HUES48 (cell line): ENCODE results near the gene CYTL1.

Source experiments
- H3K27ac ChIP-seq: one replicate; pipeline ENCODE4 v1.7.0; 2013; ENCODE audit warnings: low read depth, low read length, inconsistent platforms
- H3K27me3 ChIP-seq: 2 replicates; pipeline ENCODE4 v1.6.1; 2013; ENCODE audit warnings: mild to moderate bottlenecking, low read length; ENCODE audit not compliant: control insufficient read depth, insufficient read depth
- H3K36me3 ChIP-seq: 2 replicates; pipeline ENCODE4 v1.6.1; 2013; ENCODE audit warnings: low read length; ENCODE audit not compliant: control insufficient read depth, insufficient read depth
- H3K4me1 ChIP-seq: 2 replicates; pipeline ENCODE4 v1.6.1; 2013; ENCODE audit warnings: mild to moderate bottlenecking, low read length; ENCODE audit not compliant: control insufficient read depth, insufficient read depth
- H3K4me3 ChIP-seq: 2 replicates; pipeline ENCODE4 v1.5.1; 2013; ENCODE audit warnings: mild to moderate bottlenecking, low read depth, low read length
- H3K9ac ChIP-seq: 2 replicates; pipeline ENCODE4 v1.6.1; 2013; ENCODE audit warnings: mild to moderate bottlenecking, low read depth, low read length, moderate library complexity
- H3K9me3 ChIP-seq: 2 replicates; pipeline ENCODE4 v1.6.1; 2013; ENCODE audit warnings: low read length; ENCODE audit not compliant: control insufficient read depth, insufficient read depth

The CYTL1 gene

DNA sequence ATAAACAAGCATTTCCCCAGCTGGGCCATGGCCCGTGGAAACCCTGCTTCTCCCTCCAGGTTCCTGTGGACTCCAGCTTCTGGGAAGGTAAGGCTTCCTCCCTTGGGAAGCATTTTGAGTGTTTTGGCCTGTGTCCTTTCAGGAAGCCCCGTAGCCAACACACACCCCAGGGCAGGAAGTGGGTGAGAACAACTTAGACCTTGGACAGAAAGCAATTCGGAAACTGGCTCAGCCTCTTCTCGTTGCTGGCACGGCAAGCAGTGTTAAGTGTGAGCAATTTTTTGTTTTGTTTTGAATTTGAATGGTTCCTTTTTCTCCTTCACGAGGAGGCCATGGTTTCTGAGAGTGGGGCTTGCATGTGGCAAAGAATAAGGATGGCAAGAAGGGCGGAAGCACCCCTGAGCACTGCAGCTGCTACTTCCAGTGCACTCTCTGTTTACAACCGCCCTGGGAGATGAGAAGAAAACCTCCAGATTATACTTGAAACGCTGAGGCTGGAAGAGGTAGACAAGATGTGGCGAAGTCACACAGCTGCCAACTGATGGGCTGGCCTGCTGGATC, 14.1 kb upstream of the CYTL1 start:
- Histone ChIP-seq H3K9ac (no peak overlapping the region), H3K27ac (no peak overlapping the region), H3K9me3 (no peaks in the 10 kb centered on the region), H3K36me3 (no peaks in the 10 kb centered on the region), H3K27me3 (0 out of 2 replicates have a peak, but pooled peaks cover 3% of the 10 kb centered on the region), H3K4me1 (peaks cover 2% of the 10 kb centered on the region; the same call in 1 of the 2 replicates), H3K4me3 (no peak overlapping the region)

DNA sequence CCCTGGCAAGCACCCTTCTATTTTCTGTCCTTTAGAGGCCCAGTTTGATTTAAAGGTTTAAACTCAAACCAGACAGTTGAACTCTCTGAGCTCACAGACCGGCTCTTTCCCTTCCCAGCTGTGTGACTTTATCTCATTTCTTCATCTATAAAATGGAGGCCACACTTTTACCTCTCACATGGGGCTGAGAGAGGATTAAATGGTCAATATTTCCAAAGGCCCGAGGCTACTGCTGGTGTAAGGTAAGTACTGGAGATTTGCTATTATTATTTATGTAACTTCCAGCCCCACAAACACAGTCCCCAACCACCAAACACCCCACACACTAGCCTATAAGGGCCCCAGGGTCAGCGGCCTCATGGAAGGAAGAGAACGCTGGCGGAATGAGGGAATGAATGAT, 13.6 kb upstream of the CYTL1 start:
- peaks cover 2% of the 10 kb centered on the region; the same call in 1 of the 2 replicates for H3K4me1 ChIP-seq
- no peak overlapping the region for H3K27ac ChIP-seq
- 0 out of 2 replicates have a peak, but pooled peaks cover 3% of the 10 kb centered on the region for H3K27me3 ChIP-seq
- no peak overlapping the region for H3K4me3 ChIP-seq
- no peaks in the 10 kb centered on the region for H3K36me3 ChIP-seq
- no peaks in the 10 kb centered on the region for H3K9me3 ChIP-seq
- H3K9ac ChIP-seq = no peak overlapping the region

- H3K36me3 ChIP-seq = no peaks in the 10 kb centered on the region
- no peak overlapping the region for H3K27ac ChIP-seq
- H3K9ac ChIP-seq = no peak overlapping the region
- no peaks in the 10 kb centered on the region for H3K4me1 ChIP-seq
- H3K4me3 ChIP-seq = no peak overlapping the region
- peaks cover 8% of the 10 kb centered on the region; the same call in 1 of the 2 replicates for H3K27me3 ChIP-seq
- H3K9me3 ChIP-seq = no peaks in the 10 kb centered on the region
These were observed 11.7 kb upstream of the CYTL1 start for GRCh38 chr4:5030927-5031326.

- Histone ChIP-seq H3K9ac (no peak overlapping the region), H3K9me3 (no peaks in the 10 kb centered on the region), H3K27ac (no peak overlapping the region), H3K36me3 (no peaks in the 10 kb centered on the region), H3K27me3 (peaks cover 8% of the 10 kb centered on the region; the same call in 1 of the 2 replicates), H3K4me3 (no peak overlapping the region), H3K4me1 (no peaks in the 10 kb centered on the region)
These were observed 11.0 kb upstream of the CYTL1 start for GRCh38 chr4:5030221-5030620.

DNA sequence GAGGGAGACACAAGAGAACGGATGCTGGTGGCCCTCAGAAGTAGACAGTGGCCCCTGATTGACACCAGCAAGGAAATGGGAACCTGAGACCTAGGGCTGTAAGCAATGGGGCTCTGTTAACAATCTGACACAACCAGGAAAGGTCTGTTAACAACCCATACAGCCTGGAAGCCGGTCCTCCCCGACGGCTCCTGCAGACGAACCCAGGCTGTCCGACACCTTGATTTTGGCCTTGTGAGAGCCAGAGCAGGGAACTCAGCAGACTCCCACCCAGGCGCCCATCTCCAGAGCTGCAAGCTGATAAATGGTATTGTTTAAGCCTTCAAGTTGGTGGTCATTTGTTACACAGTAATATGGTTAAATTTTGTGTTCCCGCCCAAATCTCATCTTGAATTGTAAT, 10.2 kb upstream of the CYTL1 start:
- peaks cover 5% of the 10 kb centered on the region; the same call in 1 of the 2 replicates for H3K27me3 ChIP-seq
- H3K36me3 ChIP-seq = no peaks in the 10 kb centered on the region
- no peak overlapping the region for H3K27ac ChIP-seq
- H3K4me1 ChIP-seq = no peaks in the 10 kb centered on the region
- H3K4me3 ChIP-seq = no peak overlapping the region
- no peak overlapping the region for H3K9ac ChIP-seq
- H3K9me3 ChIP-seq = no peaks in the 10 kb centered on the region

DNA sequence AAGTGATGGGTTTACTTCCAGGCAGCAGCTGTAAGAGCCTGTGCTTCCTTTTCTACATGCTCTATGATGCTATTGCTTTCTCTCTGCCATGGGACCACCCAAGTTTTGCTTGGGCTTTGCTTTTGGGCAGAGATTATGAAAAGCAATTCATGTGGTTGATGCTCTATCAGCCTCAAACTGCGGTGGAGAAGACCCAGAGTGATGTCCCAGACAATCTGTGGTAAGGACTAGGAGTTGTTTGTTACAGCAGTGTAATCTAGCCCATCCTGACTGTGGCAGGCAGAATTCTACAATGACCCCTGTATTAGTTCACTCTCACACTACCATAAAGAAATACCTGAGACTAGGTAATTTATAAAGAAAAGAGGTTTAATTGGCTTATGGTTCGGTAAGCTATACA, 9.2 kb upstream of the CYTL1 start:
- Histone ChIP-seq H3K4me3 (no peak overlapping the region), H3K9ac (no peak overlapping the region), H3K27me3 (peaks cover 5% of the 10 kb centered on the region; the same call in 1 of the 2 replicates), H3K9me3 (no peaks in the 10 kb centered on the region), H3K36me3 (no peaks in the 10 kb centered on the region), H3K27ac (no peak overlapping the region), H3K4me1 (no peaks in the 10 kb centered on the region)

GRCh38 chr4:5027346-5027745, 8.1 kb upstream of the CYTL1 start:
- no peak overlapping the region for H3K9ac ChIP-seq
- no peak overlapping the region for H3K27ac ChIP-seq
- no peak overlapping the region for H3K4me3 ChIP-seq
- H3K36me3 ChIP-seq = no peaks in the 10 kb centered on the region
- H3K27me3 ChIP-seq = peaks cover 5% of the 10 kb centered on the region; the same call in 1 of the 2 replicates
- no peaks in the 10 kb centered on the region for H3K9me3 ChIP-seq
- H3K4me1 ChIP-seq = no peaks in the 10 kb centered on the region

GRCh38 chr4:5026371-5026770, 7.1 kb upstream of the CYTL1 start:
- Histone ChIP-seq H3K4me3 (no peak overlapping the region), H3K27me3 (peaks cover 5% of the 10 kb centered on the region; the same call in 1 of the 2 replicates), H3K36me3 (no peaks in the 10 kb centered on the region), H3K4me1 (no peaks in the 10 kb centered on the region), H3K27ac (no peak overlapping the region), H3K9ac (no peak overlapping the region), H3K9me3 (no peaks in the 10 kb centered on the region)

- Histone ChIP-seq H3K4me3 (no peak overlapping the region), H3K36me3 (no peaks in the 10 kb centered on the region), H3K9ac (no peak overlapping the region), H3K9me3 (no peaks in the 10 kb centered on the region), H3K27ac (no peak overlapping the region), H3K4me1 (no peaks in the 10 kb centered on the region), H3K27me3 (peaks cover 5% of the 10 kb centered on the region; the same call in 1 of the 2 replicates)
These were observed 5.4 kb upstream of the CYTL1 start for GRCh38 chr4:5024673-5025072.

- Histone ChIP-seq H3K9me3 (no peaks in the 10 kb centered on the region), H3K27me3 (no peaks in the 10 kb centered on the region), H3K4me3 (no peak overlapping the region)
These were observed 2.3 kb upstream of the CYTL1 start for GRCh38 chr4:5021546-5021945.

DNA sequence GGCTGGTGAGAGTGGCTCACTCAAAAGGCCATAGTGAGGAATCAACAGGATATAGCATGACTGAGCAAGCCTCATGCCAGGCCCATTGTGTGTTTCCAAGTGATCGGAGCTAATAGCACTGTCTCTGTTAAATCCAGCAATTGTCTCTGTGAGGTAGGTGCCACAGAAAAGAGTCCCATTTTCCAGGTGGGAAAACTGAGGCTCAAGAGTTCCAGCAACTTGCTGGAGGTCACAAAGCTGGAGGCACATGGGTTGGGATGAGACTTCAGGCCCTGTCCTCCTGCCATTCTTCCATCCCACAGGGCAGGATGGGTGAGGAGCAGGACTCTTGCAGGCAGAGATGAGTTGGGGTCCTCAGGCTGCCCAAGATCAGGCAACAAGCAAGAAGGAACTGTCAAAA, 1.1 kb upstream of the CYTL1 start:
- Histone ChIP-seq H3K4me3 (no peak overlapping the region), H3K9ac (no peak overlapping the region), H3K9me3 (no peaks in the 10 kb centered on the region), H3K27me3 (no peaks in the 10 kb centered on the region), H3K4me1 (peaks cover 8% of the 10 kb centered on the region; the same call in 1 of the 2 replicates), H3K36me3 (no peaks in the 10 kb centered on the region), H3K27ac (no peak overlapping the region)

More at GRCh38 chr4:5021546-5021945, 2.3 kb upstream of the CYTL1 start:
- Histone ChIP-seq H3K27ac (no peak overlapping the region), H3K4me1 (peaks cover 8% of the 10 kb centered on the region; the same call in 1 of the 2 replicates), H3K9ac (no peak overlapping the region), H3K36me3 (no peaks in the 10 kb centered on the region)
